GM18502 (cell line): ENCODE results near the gene ZNF681.
"Not testable (repeated sequence)": the region's sequence is repeated elsewhere in the genome, so short reads cannot be mapped to it uniquely, and the experiment has no call there.

Experiments
- ATAC-seq: cut with Tn5 transposase; IDR thresholded peaks from one replicate; pipeline ENCODE4 v1.9.1; 2021; ENCODE audit warnings: mild to moderate bottlenecking; ENCODE audit not compliant: unreplicated experiment, poor library complexity

ZNF681 gene

DNA sequence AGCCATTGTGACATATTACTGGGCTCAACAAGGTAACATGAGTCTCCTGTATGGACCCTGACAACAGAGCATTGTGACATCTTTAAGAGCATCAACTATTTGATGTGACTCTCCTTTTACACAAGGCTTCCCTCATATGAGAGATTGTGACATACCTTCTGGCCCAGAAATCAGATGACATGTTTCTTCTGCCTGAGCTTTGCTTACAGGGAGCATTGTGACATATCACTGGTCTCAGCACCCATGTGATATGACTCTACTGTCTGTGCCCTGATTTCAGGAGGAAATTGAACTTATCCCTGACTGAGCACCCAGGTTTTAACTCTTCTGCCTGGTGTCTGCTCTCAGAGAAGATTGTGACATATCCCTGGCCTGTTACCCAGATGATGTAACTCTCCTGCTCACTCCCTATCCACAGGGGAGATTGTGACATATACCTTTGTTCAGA, 15.9 kb upstream of the ZNF681 start:
- ATAC-seq: no peak

DNA sequence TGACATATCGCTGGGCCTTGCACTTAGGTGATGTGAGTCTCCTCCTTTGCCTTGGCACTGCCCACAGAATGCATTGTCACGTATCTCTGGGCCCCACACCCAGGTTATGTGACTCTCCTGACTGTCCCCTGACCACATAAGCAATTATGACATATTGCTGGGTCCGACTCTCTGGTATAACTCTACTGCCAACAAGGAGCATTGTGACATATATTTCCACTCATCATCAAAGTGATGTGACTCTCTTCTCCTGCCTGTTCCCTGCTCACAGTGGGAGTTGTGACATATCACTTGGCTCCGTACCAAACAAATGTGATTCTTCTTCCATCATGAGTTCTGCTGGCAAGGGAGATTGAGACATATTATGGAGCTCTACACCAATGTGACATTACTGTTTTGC, 15.4 kb upstream of the ZNF681 start:
- no peak for ATAC-seq

DNA sequence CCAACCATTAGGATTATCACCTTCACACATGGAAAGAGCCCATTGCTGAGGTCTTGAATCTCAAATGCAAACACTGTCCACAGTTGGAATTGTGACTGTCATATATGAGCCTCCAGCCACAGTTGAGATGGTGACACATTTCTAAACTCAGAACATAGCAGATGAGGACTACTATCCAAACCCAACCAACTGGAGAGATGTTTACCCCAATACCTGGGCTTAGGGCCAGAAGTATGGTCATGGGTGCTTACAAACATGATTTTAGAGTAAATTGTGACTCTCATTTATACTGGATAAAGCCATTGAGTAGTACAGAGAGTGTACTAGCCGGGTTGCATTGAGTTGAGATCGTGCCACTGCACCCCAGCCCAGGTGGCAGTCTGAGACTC, 14.0 kb upstream of the ZNF681 start:
- ATAC-seq: no peak

DNA sequence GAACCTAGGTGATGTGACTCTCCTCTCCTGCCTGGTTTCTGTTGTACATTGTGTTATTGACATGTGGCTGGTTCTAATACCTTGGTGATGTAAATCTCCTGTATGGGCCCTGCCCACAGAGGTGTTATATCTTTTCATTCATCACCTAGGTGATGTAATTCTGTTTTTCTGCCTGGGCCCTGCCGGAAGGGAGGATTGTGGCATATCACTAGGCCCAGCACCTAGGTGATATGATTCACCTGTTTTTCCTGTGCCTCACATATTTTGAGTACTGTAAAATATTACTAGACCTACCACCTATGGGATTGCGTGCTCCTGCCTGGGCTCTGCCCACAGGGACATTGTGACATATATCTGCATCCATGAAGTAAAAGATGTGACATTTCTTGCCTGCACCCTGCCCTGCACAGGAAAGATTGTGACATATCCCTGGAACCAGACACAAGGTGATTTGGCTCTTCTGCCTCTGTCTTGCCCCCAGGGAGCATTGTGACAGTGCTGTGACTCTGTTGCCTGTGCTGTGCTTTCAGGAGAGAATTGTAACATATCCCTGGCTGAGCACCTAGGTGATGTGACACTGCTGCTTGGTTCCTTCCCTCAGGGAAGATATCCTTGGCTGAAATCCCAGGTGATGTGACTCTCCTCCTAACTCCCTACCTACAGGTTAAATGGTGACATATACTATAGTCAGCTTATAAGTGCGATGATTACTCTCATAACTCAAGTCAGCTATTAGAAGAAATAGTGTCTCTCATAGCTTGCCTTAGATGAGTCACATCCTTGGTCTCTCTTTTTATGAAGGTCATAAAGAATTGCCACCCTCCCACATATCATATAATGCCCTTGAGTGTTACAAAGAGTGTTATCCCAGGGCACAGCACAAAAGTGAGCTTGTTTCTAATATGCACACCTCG, 13.3 kb upstream of the ZNF681 start:
- no peak for ATAC-seq

DNA sequence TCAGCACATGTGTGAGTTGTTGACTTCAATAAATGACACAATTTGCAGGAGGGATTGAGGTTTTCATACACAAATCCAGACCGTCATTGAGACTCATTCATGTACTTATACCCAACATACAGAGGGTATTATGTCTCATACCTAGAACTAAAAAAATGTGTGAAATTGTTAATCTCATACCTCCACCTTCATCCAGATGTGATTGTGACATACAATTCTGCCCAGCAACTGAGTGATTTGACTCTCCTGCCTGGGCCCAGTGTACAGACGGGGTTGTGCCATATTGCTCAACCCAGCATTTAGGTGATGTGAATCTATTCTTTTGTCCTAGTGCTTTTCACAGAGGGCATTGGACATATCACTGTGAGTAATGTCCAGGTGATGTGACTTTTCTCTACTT, 12.6 kb upstream of the ZNF681 start:
- no peak for ATAC-seq

DNA sequence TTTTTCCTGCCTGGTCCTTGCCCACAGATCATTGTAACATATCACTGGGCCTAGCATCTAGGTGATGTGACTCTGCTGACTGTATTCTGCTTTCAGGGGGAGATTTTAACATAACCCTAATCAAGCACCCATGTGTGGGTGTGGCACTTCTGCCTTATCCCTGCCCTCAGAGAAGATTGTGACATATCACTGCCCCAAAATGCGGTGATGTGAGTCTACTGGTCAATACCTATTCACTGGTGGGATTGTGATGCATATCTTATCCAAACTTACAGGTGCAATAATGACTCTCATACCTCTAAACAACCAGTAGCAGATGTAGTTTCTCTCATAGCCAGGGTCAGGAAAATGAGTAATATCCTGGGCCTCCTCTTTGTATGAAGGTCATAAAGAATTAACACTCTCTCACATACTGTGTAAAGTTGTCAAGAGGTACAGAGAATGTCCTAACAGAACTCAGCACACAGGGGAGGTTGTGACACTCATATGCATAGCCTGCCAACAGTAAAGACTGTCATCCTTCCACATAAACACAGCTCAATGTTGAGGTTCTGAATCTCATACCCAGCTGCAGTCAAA, 12.1 kb upstream of the ZNF681 start:
- ATAC-seq: no peak

DNA sequence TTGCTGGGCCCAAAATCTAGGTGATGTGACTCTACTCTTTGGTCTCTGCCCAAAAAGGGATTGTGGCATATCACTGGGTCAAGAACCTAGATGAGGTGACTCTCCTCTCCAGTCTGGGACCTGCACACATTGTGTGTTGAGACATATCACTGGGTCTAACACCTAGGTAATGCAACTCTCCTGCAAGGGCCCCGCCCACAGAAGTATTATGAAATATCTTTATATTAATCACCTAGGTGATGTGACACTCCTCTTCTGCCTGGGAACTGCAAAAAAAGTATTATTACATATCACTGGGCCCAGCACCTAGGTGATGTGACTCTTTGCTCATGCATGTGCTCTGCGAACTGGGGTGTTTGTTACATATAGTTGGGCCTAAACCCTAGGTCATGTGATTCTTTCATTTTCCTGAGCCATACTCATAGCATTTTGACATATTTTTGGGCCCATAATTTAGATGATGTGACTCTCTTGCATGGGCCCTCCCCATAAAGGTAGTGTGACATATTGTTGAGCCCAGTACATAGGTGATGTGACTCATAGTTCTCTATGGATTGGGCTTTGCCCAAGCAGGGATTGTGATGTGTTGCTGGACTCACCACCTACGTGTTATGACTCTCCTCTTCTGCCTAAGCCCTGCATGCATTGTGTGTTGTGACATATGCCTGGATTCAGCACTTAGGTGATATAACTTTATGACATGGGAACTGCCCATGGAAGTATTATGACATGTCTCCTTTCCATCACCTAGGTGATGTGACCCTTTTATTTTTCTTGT, 11.2 kb upstream of the ZNF681 start:
- no peak for ATAC-seq

DNA sequence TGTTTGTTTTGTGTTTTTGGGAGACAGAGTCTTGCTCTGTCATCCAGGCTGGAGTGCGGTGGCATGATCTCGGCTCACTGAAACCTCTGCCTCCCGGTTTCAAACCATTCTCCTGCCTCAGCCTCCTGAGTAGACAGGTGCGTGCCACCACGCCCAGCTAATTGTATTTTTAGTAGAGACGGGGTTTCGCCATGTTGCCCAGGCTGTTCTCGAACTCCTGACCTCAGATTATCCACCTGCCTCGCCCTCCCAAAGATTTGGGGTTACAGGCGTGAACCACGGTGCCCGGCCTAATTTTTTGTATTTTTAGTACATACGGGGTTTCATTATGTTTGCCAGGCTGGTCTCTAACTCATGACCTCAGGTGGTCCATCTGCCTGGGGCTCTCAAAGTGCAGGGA, 8.3 kb upstream of the ZNF681 start:
- ATAC-seq: no peak

DNA sequence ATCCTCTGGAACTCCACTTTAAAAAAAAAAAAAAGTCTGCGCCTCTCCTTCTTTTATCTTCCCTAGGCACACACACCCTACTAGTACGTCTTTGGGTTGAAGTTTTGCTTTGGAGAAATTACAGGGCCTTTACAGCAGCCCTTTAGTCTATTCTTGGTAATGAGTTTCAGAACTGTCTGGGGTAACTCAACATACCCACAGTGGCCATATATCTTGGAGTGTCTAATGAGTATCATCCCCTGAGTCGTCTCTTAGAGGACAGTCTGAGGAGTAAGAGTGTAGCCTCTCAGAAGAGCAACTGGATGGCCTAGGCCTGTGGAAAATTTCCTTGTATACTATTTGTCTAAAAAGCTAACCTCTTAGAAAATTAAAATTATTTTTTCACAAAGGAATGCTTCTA, 6.1 kb upstream of the ZNF681 start:
- no peak for ATAC-seq

DNA sequence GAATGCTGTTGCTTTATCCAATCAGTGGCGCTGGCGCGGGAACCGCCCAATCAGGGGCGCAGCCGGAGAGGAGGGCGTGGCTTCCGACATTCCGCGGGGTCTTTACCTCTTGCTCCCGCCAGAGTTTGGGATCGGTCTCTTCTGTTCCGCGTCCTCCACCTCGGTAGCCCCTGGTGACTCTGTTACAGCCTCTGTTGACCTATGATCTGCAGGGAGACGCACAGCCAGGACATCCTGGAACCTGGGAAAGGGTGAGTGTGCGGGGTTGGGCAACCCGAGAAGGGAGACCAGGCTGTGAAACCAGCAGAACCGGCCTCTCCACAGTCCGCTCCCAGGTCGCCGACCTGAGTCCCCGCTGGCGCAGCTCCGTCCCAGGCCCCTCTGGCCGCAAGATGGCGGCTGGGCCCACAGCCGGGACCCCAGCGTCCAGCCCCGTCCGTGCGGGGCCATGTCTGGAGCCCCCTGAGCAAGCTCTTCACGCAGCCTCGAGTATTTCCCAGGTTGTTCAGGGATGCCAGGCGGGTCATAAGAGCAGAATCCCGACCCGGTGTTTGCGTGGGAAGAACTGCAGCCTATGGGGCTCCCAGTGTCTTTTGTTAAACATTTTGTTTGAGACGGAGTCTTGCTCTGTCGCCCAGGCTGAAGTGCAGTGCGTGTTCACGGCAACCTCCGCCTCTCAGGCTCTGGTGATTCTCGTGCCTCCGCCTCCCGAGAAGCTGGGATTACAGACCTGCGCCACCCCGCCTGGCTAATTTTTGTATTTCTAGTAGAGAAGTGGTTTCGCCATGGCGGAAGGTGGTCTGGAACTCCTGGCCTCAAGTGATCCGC, 4.4 kb upstream of the ZNF681 start:
- peak; percentile 63 for ATAC-seq

DNA sequence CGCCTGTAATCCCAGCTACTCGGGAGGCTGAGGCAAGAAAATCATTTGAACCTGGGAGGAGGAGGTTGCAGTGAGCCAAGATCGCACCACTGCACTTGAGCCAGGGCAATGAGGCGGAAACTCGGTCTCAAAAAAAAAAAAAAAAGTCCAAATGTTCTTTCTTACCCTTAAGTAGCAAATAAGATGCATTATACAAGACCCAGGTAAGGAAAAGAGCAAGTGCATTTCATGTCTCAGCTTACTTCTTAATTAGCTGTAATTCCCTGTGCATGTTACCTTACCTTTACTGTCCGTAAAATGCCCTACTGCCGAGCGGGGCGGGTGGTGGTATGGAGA, 3.8 kb upstream of the ZNF681 start:
- ATAC-seq: no peak

DNA sequence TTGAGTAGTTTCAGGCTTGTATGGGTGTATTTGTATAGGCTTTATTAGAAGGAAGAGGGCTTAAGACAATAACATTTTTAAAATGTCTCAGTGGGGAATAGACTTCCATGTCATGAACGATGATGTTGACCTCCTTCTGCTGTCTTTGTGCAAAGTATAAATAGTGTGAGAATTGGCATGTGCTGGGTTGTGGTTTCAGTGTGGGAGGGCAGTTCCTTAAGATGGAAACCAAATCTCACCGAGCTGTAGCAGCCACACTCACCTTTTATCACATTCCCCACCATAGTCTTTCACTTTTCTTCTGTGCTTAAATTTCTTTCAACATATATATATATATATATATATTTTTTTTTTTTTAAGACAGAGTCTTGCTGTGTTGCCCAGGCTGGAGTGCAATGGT, 1.6 kb upstream of the ZNF681 start:
- not testable (repeated sequence) for ATAC-seq

DNA sequence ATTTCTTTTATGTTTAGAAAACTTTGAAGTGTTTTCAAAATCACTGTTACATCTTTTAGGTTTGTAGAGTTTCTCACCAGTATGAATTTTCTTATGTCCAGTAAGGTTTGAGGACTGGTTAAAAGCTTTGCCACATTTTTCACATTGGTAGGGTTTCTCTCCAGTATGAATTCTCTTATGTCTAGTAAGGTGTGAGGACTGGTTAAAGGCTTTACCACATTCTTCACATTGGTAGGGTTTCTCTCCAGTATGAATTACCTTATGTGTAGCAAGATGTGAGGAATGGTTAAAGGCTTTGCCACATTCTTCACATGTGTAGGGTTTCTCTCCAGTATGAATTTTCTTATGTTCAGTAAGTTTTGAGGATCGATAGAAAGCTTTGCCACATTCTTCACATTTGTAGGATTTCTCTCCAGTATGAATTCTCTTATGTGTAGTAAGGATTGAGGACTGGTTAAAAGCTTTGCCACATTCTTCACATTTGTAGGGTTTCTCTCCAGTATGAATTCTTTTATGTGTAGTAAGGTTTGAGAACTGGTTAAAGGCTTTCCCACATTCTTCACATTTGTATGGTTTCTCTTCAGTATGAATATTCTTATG, 15.0 kb downstream of the ZNF681 start:
- not testable (repeated sequence) for ATAC-seq

DNA sequence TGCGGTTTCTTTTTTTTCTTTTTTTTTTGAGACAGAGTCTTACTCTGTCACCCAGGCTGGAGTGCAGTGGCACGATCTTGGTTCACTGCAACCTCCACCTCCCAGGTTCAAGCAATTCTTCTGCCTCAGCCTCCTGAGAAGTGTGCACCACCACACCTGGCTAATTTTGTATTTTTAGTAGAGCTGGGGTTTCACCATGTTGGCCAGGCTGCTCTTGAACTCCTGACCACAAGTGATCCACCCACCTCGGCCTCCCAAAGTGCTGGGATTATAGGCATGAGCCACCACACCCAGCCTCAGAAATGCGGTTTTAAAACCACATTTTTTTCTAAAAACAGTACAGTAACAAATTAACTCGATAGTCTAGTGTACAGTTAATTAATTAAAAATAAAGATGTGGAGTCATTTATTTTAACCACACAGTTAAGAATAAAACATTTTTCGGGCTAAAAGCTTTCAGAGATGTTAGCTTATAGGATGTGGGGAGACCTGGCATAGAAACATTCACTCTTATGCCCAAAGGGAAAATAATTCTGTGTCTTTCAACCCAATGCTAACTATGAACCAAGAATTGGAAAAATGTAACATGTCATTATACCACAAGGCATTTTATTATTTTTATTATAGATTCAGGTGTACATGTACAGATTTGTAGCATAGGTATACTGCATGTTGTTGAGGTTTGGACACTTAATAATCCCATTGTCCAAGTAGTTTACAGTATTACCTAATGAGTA, 27.8 kb downstream of the ZNF681 start:
- ATAC-seq: not testable (repeated sequence)

DNA sequence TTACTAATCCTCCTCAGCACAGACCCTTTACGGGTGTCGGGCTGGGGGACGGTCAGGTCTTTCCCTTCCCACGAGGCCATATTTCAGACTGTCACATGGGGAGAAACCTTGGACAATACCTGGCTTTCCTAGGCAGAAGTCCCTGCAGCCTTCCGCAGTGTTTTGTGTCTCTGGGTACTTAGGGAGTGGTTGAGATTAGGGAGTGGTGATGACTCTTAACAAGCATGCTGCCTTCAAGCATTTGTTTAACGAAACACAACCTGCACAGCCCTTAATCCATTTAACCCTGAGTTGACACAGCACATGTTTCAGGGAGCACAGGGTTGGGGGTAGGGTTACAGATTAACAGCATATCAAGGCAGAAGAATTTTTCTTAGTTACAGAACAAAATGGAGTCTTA, 34.5 kb downstream of the ZNF681 start:
- not testable (repeated sequence) for ATAC-seq

DNA sequence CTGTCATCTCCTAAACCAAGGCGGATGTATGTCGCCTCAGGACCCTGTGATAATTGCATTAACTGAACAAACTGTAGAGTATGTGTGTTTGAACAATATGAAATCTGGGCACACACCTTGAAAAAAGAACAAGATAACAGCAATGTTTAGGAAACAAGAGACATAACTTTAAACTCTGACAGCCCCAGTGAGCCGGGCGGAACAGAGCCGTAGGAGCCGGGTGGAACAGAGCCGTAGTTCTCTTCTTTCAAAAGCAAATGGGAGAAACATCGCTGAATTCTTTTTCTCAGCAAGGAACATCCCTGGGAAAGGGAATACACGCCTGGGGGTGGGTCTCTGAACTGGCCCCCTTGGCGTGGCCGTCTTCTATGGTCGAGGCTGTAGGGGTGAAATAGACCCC, 39.9 kb downstream of the ZNF681 start:
- ATAC-seq: no peak

DNA sequence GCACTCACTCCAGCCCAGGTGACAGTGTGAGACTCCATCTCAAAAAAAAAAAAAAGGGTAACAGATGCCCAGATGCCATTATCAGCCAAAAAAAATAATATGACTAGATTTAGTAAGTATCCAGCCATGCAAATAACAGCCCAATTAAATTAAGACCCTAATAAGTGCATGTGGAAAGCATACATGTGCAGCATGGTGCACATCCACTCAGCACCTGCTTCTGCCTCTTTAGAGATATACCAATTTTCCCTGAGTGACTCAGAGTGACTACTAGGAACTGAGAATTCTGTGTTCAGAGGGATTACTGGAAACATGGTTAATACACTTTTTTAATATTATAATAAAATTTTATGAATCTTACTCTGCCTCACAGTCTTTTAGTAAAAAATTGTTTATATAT, 41.9 kb downstream of the ZNF681 start:
- no peak for ATAC-seq

DNA sequence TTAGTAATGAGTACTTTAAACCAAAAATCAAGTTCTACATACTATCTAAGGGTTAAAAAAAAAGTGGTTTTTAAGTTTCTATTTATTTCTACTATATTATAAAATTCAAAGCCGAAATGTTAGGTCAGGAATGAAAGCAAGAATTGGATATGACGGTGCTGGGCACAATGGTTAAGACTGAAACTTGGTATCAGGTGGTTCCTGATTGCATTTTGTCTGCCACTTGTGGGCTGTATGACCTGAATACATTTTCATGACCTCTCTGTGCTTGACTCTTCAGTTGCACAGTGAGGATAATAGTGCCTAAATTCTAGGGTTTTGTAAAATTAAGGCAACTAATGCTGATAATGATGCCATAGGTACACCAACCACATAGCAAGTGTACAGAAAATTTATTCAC, 49.3 kb downstream of the ZNF681 start:
- ATAC-seq: no peak

DNA sequence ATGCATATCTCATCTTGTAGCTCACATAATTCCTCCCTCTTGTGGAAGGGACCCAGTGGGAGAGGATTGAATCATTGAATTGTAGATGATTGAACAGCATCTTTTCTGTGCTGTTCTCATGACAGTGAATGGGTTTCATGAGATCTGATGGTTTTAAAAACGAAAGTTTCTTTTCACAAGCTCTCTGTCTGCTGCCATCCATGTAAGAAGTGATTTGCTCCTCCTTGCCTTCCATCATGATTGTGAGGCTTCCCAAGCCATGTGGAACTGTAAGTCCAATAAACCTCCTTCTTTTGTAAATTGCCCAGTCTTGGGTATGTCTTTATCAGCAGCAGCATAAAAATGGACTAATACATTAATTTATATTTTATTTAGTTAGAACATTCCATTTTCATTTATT, 52.0 kb downstream of the ZNF681 start:
- no peak for ATAC-seq

DNA sequence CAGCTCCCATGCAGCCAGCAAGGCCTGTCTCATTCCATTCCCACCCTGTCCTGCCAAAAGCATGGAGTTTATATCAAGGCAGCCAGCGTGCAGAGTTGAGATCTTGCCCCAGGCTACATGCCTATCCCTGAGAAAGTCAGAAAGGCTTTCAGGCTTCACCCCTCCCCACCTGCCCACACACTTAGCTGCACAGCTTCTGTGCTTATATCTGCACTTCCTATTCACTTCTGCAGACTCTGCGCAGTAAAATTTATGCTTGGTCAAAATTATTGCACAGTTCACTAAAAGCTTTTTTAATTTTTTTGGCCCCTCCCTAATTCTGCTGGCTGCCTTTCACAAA, 59.2 kb downstream of the ZNF681 start:
- no peak for ATAC-seq
